GM12892 (cell line): ENCODE measurements around the gene CATSPERB.
"Not testable (repeated sequence)": the region's sequence is repeated elsewhere in the genome, so short reads cannot be mapped to it uniquely, and the experiment has no call there.

Experiments
- DNase-seq: peaks from one replicate; pipeline ENCODE4 v3.0.0; 2011; ENCODE audit not compliant: insufficient read length
- FAIRE-seq: peaks from 2 replicates; lab custom pipeline; 2011; peaks lifted over from hg19 to GRCh38; lab: Jason Lieb, UNC
- POLR2A ChIP-seq: IDR thresholded peaks from 2 replicates; pipeline ENCODE4 v1.6.1; 2011; ENCODE audit warnings: low read depth, low read length, control low read depth
- POLR2AphosphoS5 ChIP-seq: IDR thresholded peaks from 2 replicates; pipeline ENCODE4 v1.6.1; 2011; ENCODE audit warnings: low read depth, low read length, control low read depth
- TAF1 ChIP-seq: IDR thresholded peaks from 2 replicates; pipeline ENCODE4 v1.6.1; 2011; ENCODE audit warnings: low read depth, mild to moderate bottlenecking, control low read depth, low read length, borderline replicate concordance

Gene CATSPERB

GRCh38 chr14:91555531-91555930 is 176.4 kb downstream of the CATSPERB start:
- no peak for FAIRE-seq
- TF ChIP-seq TAF1 = no peak
- no peak for TF ChIP-seq POLR2A
- TF ChIP-seq POLR2AphosphoS5 = no peak
- no peak for DNase-seq

- FAIRE-seq (no peak), DNase-seq (no peak)
- TF ChIP-seq TAF1 (no peak), POLR2A (no peak)
Observed at GRCh38 chr14:91554535-91555332, 177.2 kb downstream of the CATSPERB start.

GRCh38 chr14:91548108-91548507 is 183.8 kb downstream of the CATSPERB start:
- TF ChIP-seq POLR2AphosphoS5 (no peak), POLR2A (no peak), TAF1 (no peak)
- no peak for DNase-seq
- FAIRE-seq = no peak

GRCh38 chr14:91545946-91546716 is 185.8 kb downstream of the CATSPERB start:
- TF ChIP-seq POLR2AphosphoS5 (no peak), POLR2A (no peak), TAF1 (no peak)
- DNase-seq = no peak
- FAIRE-seq = no peak

GRCh38 chr14:91545204-91545603 is 186.7 kb downstream of the CATSPERB start:
- TF ChIP-seq TAF1 (no peak), POLR2A (no peak), POLR2AphosphoS5 (no peak)
- DNase-seq (no peak), FAIRE-seq (no peak)

- FAIRE-seq = no peak
- no peak for TF ChIP-seq POLR2AphosphoS5
- TF ChIP-seq POLR2A = no peak
- TF ChIP-seq TAF1 = no peak
- no peak for DNase-seq
Observed at GRCh38 chr14:91536327-91536726, 195.6 kb downstream of the CATSPERB start.

GRCh38 chr14:91534059-91534458 is 197.8 kb downstream of the CATSPERB start:
- not testable (repeated sequence) for DNase-seq, FAIRE-seq

- DNase-seq = no peak
- FAIRE-seq = no peak
- TF ChIP-seq TAF1 (no peak), POLR2AphosphoS5 (no peak), POLR2A (no peak)
Observed at GRCh38 chr14:91533623-91534022, 198.3 kb downstream of the CATSPERB start.
